Panc1 (cell line): ENCODE measurements around the gene EPS8L1. TPM values are rescaled to one million over a fixed set of nuclear protein-coding genes. Genes with fewer than 3 reads are reported as not detected.

ENCODE experiments used
- ATAC-seq: fragments of 200-7000 bp; cut with Tn5 transposase; 2 replicates; pipeline ENCODE4 v1.9.1; 2020; ENCODE audit warnings: mild to moderate bottlenecking, moderate library complexity
- BruUV-seq: library from RNA; stranded (reverse); fragments of 400-500 nt; replicated peaks from 2 replicates; lab custom pipeline; 2021; lab: Mats Ljungman, UMichigan
- CTCF ChIA-PET: fragments of 300-600 bp; sonication (Branson Sonifier 250); formaldehyde crosslinking; loops from one replicate; lab custom pipeline; 2022; ENCODE audit warnings: antibody characterized with exemption; lab: Charles Lee
- POLR2A ChIA-PET: fragments of 300-600 bp; sonication (Branson Sonifier 250); formaldehyde crosslinking; loops from one replicate; lab custom pipeline; 2022; ENCODE audit warnings: antibody characterized with exemption; lab: Charles Lee
- DNase-seq: peaks from one replicate; pipeline ENCODE4 v3.0.0-alpha.2; 2010; ENCODE audit warnings: low read depth, low spot score
- H3K27ac ChIP-seq: 2 replicates; pipeline ENCODE4 v1.5.1; 2011; ENCODE audit warnings: mild to moderate bottlenecking, low read length, inconsistent platforms
- H3K27me3 ChIP-seq: fragments of 200-500 bp; sonication (Bioruptor generic); 2 replicates; pipeline ENCODE4 v1.6.0; 2014; ENCODE audit warnings: low read length, inconsistent platforms; ENCODE audit not compliant: control insufficient read depth, insufficient read depth
- H3K36me3 ChIP-seq: fragments of 200-500 bp; sonication (Bioruptor generic); 2 replicates; pipeline ENCODE4 v1.5.1; 2014; ENCODE audit warnings: inconsistent platforms, mild to moderate bottlenecking, low read length, moderate library complexity; ENCODE audit not compliant: control insufficient read depth, insufficient read depth
- H3K4me1 ChIP-seq: 2 replicates; pipeline ENCODE4 v1.5.1; 2011; ENCODE audit warnings: inconsistent platforms, mild to moderate bottlenecking, low read length, moderate library complexity; ENCODE audit not compliant: control insufficient read depth, insufficient read depth
- H3K4me3 ChIP-seq, 2 experiments: 2 replicates each; pipeline ENCODE4 v1.5.1; 2011 to 2012; ENCODE audit warnings: low read depth in 2 of 2, low read length in 2 of 2, mild to moderate bottlenecking in 2 of 2, inconsistent platforms in 1 of 2, moderate library complexity in 1 of 2
- H3K9me3 ChIP-seq: fragments of 200-500 bp; sonication (Bioruptor generic); 2 replicates; pipeline ENCODE4 v1.5.1; 2014; ENCODE audit warnings: low read depth, mild to moderate bottlenecking, inconsistent platforms, low read length, moderate library complexity; ENCODE audit not compliant: control insufficient read depth, insufficient read depth
- POLR2AphosphoS5 ChIP-seq: IDR thresholded peaks from 2 replicates; pipeline ENCODE4 v1.6.1; 2012; ENCODE audit warnings: mild to moderate bottlenecking, low read depth, low read length, moderate library complexity
- SIN3A ChIP-seq: IDR thresholded peaks from 2 replicates; pipeline ENCODE4 v1.6.1; 2012; ENCODE audit warnings: low read depth, mild to moderate bottlenecking, low read length, moderate library complexity, borderline replicate concordance; ENCODE audit not compliant: insufficient read depth
- TCF7L2 ChIP-seq: IDR thresholded peaks from 2 replicates; pipeline ENCODE4 v1.6.1; 2011; ENCODE audit warnings: mild to moderate bottlenecking, low read depth, low read length, inconsistent platforms
- in situ Hi-C: cut with HindIII; loops from 2 replicates; pipeline ENCODE4 v1.10.0; 2016; ENCODE audit warnings: low sequenced_read_pairs, low pct_unique_long_range_greater_than_20kb
- intact Hi-C: fragments of 100-400 bp; cut with micrococcal nuclease; formaldehyde crosslinking; loops from one replicate; pipeline ENCODE4 v1.10.0; 2022; ENCODE audit not compliant: unreplicated experiment
- total RNA-seq: library from RNA; stranded (reverse); gene quantifications from one replicate; pipeline ENCODE4 v1.2.1, GENCODE V29; 2021; ENCODE audit not compliant: unreplicated experiment
- TF ChIP-seq, protein P1 (sequence below): fragments of 450-650 bp; IDR thresholded peaks from 2 replicates; pipeline ENCODE4 v1.5.1; 2017; ENCODE audit warnings: mild to moderate bottlenecking
- TF ChIP-seq, protein P2 (sequence below), 2 experiments: IDR thresholded peaks; 2 replicates each; pipeline ENCODE4 v1.6.1; 2011 to 2012; ENCODE audit warnings: low read depth in 2 of 2, control low read depth in 1 of 2, low read length in 1 of 2, mild to moderate bottlenecking in 1 of 2, moderate library complexity in 1 of 2; ENCODE audit not compliant: insufficient read depth in 1 of 2

Gene EPS8L1
- total RNA-seq, 1 experiment from 2014 or later: 11.0 TPM

GRCh38 chr19:55099557-55100506 is 24.2 kb downstream of the EPS8L1 start:
- Histone ChIP-seq H3K9me3 (no peaks in the 10 kb centered on the region), H3K4me3 (no peak overlapping the region), H3K27ac (no peak overlapping the region), H3K4me1 (peaks cover 12% of the 10 kb centered on the region), H3K36me3 (no peaks in the 10 kb centered on the region), H3K27me3 (no peaks in the 10 kb centered on the region)
- no peak for TF ChIP-seq TCF7L2
- TF ChIP-seq, protein P1, sequence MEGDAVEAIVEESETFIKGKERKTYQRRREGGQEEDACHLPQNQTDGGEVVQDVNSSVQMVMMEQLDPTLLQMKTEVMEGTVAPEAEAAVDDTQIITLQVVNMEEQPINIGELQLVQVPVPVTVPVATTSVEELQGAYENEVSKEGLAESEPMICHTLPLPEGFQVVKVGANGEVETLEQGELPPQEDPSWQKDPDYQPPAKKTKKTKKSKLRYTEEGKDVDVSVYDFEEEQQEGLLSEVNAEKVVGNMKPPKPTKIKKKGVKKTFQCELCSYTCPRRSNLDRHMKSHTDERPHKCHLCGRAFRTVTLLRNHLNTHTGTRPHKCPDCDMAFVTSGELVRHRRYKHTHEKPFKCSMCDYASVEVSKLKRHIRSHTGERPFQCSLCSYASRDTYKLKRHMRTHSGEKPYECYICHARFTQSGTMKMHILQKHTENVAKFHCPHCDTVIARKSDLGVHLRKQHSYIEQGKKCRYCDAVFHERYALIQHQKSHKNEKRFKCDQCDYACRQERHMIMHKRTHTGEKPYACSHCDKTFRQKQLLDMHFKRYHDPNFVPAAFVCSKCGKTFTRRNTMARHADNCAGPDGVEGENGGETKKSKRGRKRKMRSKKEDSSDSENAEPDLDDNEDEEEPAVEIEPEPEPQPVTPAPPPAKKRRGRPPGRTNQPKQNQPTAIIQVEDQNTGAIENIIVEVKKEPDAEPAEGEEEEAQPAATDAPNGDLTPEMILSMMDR: no peak
- TF ChIP-seq POLR2AphosphoS5: no peak
- TF ChIP-seq SIN3A: no peak
- TF ChIP-seq, protein P2, sequence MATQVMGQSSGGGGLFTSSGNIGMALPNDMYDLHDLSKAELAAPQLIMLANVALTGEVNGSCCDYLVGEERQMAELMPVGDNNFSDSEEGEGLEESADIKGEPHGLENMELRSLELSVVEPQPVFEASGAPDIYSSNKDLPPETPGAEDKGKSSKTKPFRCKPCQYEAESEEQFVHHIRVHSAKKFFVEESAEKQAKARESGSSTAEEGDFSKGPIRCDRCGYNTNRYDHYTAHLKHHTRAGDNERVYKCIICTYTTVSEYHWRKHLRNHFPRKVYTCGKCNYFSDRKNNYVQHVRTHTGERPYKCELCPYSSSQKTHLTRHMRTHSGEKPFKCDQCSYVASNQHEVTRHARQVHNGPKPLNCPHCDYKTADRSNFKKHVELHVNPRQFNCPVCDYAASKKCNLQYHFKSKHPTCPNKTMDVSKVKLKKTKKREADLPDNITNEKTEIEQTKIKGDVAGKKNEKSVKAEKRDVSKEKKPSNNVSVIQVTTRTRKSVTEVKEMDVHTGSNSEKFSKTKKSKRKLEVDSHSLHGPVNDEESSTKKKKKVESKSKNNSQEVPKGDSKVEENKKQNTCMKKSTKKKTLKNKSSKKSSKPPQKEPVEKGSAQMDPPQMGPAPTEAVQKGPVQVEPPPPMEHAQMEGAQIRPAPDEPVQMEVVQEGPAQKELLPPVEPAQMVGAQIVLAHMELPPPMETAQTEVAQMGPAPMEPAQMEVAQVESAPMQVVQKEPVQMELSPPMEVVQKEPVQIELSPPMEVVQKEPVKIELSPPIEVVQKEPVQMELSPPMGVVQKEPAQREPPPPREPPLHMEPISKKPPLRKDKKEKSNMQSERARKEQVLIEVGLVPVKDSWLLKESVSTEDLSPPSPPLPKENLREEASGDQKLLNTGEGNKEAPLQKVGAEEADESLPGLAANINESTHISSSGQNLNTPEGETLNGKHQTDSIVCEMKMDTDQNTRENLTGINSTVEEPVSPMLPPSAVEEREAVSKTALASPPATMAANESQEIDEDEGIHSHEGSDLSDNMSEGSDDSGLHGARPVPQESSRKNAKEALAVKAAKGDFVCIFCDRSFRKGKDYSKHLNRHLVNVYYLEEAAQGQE (IDR thresholded peaks at IDR 0.05; ENCODE audit: insufficient read depth in 1 of 2, low read depth in 2 of 2, low read length in 1 of 2): no peak
- BruUV-seq: no TSS peak
- in situ Hi-C loops: no loop called here
- DNase-seq (no peak), ATAC-seq (0 out of 2 replicates have a peak, but pooled peaks have one; percentile 26)
- POLR2A ChIA-PET: no interaction called here
- intact Hi-C loops: no loop called here
- CTCF ChIA-PET: no interaction called here

GRCh38 chr19:55101261-55101660 is 25.6 kb downstream of the EPS8L1 start:
- ChIA-PET CTCF (no interaction called here), POLR2A (no interaction called here)
- in situ Hi-C loops (no loop called here), intact Hi-C loops (no loop called here)
- TF ChIP-seq TCF7L2 (no peak), POLR2AphosphoS5 (no peak), SIN3A (no peak)
- TF ChIP-seq, protein P1: no peak
- TF ChIP-seq, protein P2 (IDR thresholded peaks at IDR 0.05; ENCODE audit: insufficient read depth in 1 of 2, low read depth in 2 of 2, low read length in 1 of 2): no peak
- H3K27me3 ChIP-seq: no peaks in the 10 kb centered on the region
- no peaks in the 10 kb centered on the region; the same call in 1 of the 2 replicates for H3K4me1 ChIP-seq
- DNase-seq (no peak), ATAC-seq (no peak)
- H3K27ac ChIP-seq: no peak overlapping the region
- no peaks in the 10 kb centered on the region for H3K36me3 ChIP-seq
- H3K9me3 ChIP-seq: no peaks in the 10 kb centered on the region
- BruUV-seq: no TSS peak
- H3K4me3 ChIP-seq: no peak overlapping the region
